Medulla oblongata (tissue), 1 donor: ENCODE data around the gene ASPG.

Experiments
- DNase-seq: peaks from one replicate; pipeline ENCODE4 v3.0.0-alpha.2; 2015; ENCODE audit errors: extremely low spot score

Gene ASPG

GRCh38 chr14:104162495-104162894 is 77.0 kb downstream of the ASPG start:
- no peak for DNase-seq

- DNase-seq = no peak
These were observed 78.0 kb downstream of the ASPG start for GRCh38 chr14:104163541-104163940.

DNA sequence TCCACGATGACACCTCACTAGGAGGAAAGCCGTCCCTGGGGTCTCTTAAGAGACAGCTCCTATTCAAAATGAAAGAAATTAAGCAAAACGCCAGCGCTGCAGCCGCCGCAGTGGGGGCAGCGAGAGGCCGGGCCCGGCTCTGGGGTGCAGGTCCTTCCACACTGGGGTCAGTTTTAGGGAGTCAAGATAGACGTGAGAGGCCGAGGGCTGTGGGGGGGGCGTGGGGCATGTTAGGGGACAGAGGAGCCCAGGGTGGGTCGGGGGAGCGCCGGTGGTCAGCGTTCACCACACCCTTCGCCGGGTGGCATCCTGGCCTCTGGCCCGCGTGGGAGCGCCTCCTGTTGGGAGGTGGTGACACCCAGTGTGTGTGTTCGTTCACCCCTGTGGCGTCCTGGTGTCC is 78.5 kb downstream of the ASPG start:
- no peak for DNase-seq

DNA sequence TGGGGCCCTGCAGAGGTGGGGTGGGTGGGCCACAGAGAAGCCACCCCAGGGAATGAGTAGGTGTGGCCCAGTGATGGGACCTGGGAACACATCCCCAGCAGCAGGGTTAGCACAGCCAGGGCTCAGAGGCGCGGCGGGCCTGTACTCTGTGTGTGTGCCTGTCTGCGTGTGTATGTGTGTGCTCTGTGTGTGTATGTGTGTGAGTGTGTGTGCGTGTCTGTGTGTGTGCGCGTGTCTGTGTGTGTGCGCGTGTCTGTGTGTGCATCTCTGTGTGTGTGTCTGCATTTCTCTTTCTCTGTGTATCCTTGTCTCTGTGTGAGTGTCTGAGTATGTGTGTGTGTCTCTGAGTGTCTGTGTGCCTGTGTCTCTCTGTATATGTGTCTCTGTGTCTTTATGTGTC is 79.0 kb downstream of the ASPG start:
- DNase-seq = no peak
